Bone marrow (tissue), 2 donors: ENCODE data around the gene ZDHHC5.
A peak's percentile ranks its signal among the peaks of the same experiment; 100 is the strongest.

Experiments
- DNase-seq, 2 donors: peaks; one replicate each; lab custom pipeline; 2025; lab: John Stamatoyannopoulos, UW

ZDHHC5 gene

GRCh38 chr11:57644748-57645688, 22.9 kb upstream of the ZDHHC5 start:
- DNase-seq: peak; percentile 28 to 63

- no peak for DNase-seq
Observed at GRCh38 chr11:57645689-57646085, 22.2 kb upstream of the ZDHHC5 start.

- DNase-seq: no peak
Observed at GRCh38 chr11:57646194-57646798, 21.6 kb upstream of the ZDHHC5 start.

GRCh38 chr11:57646799-57647303, 21.1 kb upstream of the ZDHHC5 start:
- DNase-seq: no peak

GRCh38 chr11:57647372-57647771, 20.5 kb upstream of the ZDHHC5 start:
- DNase-seq: no peak

GRCh38 chr11:57647960-57648800, 19.7 kb upstream of the ZDHHC5 start:
- peak in 1 of 2 donors; percentile 55 for DNase-seq

- no peak for DNase-seq
Observed at GRCh38 chr11:57648801-57649735, 18.8 kb upstream of the ZDHHC5 start.

GRCh38 chr11:57649826-57650738, 17.8 kb upstream of the ZDHHC5 start, which contains the start of gene YPEL4:
Gene YPEL4, minus strand, starts transcription at chr11:57649912. Its CDS starts 2,805 bp downstream, at chr11:57647107.
- DNase-seq: peak; percentile 69 to 81

- no peak for DNase-seq
Observed at GRCh38 chr11:57650739-57651090, 17.2 kb upstream of the ZDHHC5 start.

GRCh38 chr11:57651408-57651807, 16.5 kb upstream of the ZDHHC5 start:
- no peak for DNase-seq

- DNase-seq: peak in 1 of 2 donors; percentile 6
Observed at GRCh38 chr11:57652230-57652629, 15.7 kb upstream of the ZDHHC5 start.

GRCh38 chr11:57652662-57653061, 15.3 kb upstream of the ZDHHC5 start:
- DNase-seq: peak in 1 of 2 donors; percentile 18

GRCh38 chr11:57653163-57653562, 14.8 kb upstream of the ZDHHC5 start:
- DNase-seq: no peak

- no peak for DNase-seq
Observed at GRCh38 chr11:57656885-57657193, 11.1 kb upstream of the ZDHHC5 start.

GRCh38 chr11:57657194-57658022, 10.5 kb upstream of the ZDHHC5 start, which contains the start of gene CLP1:
Gene CLP1, plus strand, starts transcription at chr11:57657762. Its CDS starts 1,715 bp downstream, at chr11:57659477.
- peak; percentile 91 to 98 for DNase-seq

GRCh38 chr11:57658023-57658361, 9.9 kb upstream of the ZDHHC5 start:
- no peak for DNase-seq

GRCh38 chr11:57659669-57660068, 8.2 kb upstream of the ZDHHC5 start:
- no peak for DNase-seq

GRCh38 chr11:57662893-57663292, 5.0 kb upstream of the ZDHHC5 start:
- no peak for DNase-seq

- no peak for DNase-seq
Observed at GRCh38 chr11:57663975-57664374, 3.9 kb upstream of the ZDHHC5 start.
